ENCODE measurements around the gene HADHA. TPM values are rescaled to one million over a fixed set of nuclear protein-coding genes. Genes with fewer than 3 reads are reported as not detected.

The HADHA gene
- total RNA-seq, 1 experiment from 2014 or later, result 218 TPM

DNA sequence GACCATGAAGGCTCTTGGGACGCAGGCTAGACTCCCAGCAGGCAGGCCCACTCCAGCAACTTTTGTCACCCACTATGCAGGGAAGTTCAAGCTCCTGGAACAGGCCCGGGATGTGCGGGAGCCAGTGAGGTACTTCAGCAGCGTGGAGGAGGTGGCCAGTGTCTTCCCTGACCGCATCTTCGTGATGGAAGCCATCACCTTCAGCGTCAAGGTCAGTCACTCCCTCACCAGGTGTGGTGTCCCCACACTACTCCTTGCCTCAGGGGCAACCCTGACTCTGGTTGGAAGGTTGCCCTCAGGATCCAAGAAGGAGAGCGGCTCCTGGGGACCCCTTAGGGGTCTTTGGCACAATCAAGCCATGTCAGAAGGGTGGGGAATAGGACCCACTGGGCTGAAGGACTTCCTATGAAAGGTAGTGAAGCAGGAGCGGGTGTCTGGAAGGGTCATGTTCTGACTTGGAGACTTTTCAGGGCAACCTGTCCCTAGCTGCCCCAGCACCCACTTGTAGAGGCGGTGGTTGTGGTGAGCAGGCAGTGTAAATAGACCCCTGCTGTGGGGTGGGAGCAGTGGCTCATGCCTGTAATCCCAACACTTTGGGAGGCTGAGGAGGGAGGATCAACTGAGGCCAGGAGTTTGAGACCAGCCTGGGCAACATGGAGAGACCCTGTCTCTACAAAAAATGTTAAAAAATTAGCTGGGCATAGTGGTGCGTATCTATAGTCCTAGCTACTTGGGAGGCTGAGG, 61.4 kb downstream of the HADHA start:
- no peak for DNase-seq (ENCODE audit: low read depth)
- in situ Hi-C loops (cut with HindIII; ENCODE audit: low pct_unique_long_range_greater_than_20kb, low sequenced_read_pairs), result no loop called here

- in situ Hi-C loops (cut with HindIII; ENCODE audit: low pct_unique_long_range_greater_than_20kb, low sequenced_read_pairs), result no loop called here
- no peak for DNase-seq (ENCODE audit: low read depth)
Measured at GRCh38 chr2:26182441-26182840, 62.0 kb downstream of the HADHA start.

DNA sequence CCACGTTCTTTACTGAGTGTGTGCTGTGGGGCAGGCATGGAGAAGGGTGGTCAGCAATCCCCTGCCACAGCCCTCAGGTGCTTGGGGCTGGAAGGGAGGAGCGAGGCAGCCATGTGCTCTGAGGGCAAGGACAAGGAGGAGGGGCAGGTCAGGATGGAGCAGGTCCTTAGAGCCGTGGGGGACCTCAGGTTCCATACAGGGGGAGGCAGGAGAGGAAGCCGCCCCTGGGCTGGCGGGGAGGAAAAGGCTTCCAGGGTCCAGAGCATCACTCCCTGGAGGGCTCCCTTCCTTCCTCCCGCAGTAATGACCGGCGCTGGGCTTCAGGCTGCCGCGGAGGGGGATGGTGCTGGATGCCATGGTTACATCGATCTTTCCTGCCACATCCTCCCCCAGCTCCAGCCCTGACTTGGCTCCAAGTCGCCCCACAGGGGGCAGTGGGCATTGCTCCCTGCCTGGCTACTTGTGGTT, 65.0 kb downstream of the HADHA start:
- no peak for DNase-seq (ENCODE audit: low read depth)
- in situ Hi-C loops (cut with HindIII; ENCODE audit: low pct_unique_long_range_greater_than_20kb, low sequenced_read_pairs), result no loop called here

DNA sequence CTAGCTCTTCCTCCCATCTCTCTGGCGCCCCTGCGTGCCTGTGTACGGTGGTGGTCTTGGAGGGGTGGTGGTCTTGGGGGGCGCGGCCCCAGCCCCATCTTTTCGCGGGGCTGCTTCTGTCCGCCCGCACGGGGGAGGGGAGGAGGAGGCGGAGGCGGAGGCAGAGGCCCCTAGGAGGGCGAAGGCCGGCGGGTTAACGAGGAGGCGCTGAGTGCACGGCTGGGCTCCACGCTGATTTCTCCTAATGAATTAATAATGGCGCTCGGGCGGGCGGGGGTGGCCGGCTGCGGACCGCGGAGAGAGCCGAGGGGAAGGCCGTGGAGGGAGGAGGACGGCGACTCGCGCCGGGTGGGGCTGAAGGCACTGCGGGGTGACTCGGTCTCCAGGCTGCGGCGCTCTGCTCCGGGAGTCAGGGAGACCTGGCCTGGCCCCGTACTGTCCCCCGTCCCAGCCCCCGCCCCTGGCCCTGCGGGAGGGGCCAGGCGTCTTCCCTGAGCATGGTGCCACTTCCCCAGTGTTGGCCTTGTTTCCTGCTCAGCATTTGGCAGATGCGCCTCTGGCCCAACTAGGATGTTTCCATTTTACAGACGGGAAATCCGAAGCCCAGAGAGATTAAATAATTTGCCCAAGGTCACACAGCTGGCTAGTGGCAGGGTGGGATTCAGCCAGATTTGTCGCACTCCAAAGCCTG, 65.5 kb downstream of the HADHA start:
- DNase-seq (ENCODE audit: low read depth), result peak; percentile 54
- in situ Hi-C loops (cut with HindIII; ENCODE audit: low pct_unique_long_range_greater_than_20kb, low sequenced_read_pairs), result no loop called here

GRCh38 chr2:26178246-26178645, 66.2 kb downstream of the HADHA start:
- no peak for DNase-seq (ENCODE audit: low read depth)
- in situ Hi-C loops (cut with HindIII; ENCODE audit: low pct_unique_long_range_greater_than_20kb, low sequenced_read_pairs), result no loop called here

DNA sequence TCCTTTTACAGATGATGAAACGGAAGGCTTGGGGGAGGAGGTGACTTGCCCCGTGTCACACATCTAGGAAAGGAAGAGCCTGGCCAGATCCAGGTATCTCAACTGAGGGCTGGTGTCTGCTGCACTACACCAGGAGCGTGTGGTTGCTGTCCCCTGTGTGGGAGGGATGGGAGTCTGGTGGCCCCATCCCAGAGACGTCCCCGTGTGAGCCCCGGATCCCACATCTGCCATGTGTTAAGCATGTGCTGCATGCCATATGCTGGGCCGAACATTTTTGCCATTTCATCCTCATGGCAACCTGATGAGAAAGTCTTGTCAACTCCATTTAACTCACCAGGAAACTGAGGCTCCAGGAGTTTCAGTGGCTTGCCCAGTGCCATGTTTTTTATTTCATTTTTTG, 67.3 kb downstream of the HADHA start:
- in situ Hi-C loops (cut with HindIII; ENCODE audit: low pct_unique_long_range_greater_than_20kb, low sequenced_read_pairs), result no loop called here
- DNase-seq (ENCODE audit: low read depth), result no peak

- in situ Hi-C loops (cut with HindIII; ENCODE audit: low pct_unique_long_range_greater_than_20kb, low sequenced_read_pairs), result no loop called here
- no peak for DNase-seq (ENCODE audit: low read depth)
Measured at GRCh38 chr2:26176279-26176615, 68.2 kb downstream of the HADHA start.

- DNase-seq (ENCODE audit: low read depth), result no peak
- in situ Hi-C loops (cut with HindIII; ENCODE audit: low pct_unique_long_range_greater_than_20kb, low sequenced_read_pairs), result no loop called here
Measured at GRCh38 chr2:26175466-26176278, 68.8 kb downstream of the HADHA start.

DNA sequence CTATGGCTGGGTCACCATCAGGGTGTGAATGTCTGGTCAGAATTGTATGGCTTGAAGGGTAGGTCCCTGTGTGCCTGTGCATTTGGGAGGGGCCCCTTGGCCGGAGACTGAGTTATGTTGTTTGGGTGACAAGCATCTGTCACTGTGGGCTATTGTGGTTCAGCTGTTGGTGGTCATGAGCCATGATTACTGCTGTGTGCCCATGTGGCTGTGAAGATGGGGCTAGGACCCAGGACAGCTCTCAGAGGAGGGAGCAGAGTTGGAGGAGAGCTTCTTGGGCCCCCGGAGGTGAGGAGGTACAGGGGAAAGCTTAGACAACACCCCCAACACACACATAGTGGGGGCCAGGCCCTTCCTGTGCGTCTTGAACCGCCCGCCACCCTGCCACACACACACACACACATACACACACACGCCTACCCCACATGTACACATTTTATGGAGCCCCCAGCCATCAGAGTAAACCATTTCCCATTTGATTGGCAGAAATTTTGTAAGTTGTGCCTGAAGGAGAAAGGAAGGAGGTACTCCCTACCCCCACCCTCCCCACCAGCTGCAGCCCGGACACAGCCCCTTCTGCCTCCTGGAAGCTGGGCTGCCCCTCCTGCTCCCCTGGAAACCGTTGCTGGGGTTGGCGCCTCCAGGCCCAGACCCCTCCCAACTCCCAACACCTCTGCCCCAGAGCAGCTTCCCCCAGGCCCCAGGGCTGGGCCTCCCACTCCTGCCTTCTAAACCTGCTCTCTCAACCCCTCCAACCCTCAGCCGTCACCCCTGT, 69.6 kb downstream of the HADHA start:
- DNase-seq (ENCODE audit: low read depth), result no peak

DNA sequence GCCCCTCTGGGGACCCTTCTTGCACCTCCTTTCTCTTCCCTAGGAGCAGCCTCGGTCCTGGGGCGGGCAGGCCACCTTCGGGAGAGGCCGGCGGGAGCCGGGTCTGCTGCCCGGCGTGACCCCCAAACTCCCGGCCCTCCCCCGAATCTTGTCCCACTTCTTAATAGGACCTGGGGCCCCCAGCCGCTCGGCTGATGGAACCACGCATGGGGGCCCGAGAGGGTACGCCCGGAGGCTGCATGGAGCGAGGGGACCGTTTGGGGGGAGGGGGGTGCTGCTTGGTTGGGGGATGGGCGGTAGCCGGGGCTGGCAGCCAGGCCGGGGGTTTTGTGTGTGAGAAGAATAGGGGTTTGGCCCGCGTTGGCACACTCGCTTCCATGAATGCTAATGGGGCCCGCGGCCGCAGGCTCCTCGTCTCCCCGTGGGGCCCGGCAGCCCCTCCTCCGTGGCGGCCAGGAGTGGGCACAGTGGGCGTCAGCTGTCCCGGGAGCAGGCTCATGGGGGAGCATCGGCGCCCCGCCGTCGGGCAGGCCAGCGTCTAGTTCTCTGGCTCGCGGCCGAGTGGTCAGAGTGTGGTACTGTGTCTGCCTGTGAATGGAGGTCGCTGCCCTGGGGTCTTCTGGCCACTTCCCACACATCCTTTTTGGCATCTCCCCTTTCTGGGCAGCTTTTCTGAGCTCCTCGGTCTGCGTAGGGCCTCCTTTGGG, 70.5 kb downstream of the HADHA start:
- no peak for DNase-seq (ENCODE audit: low read depth)
- in situ Hi-C loops (cut with HindIII; ENCODE audit: low pct_unique_long_range_greater_than_20kb, low sequenced_read_pairs), result no loop called here

More for the DNA sequence above, 69.6 kb downstream of the HADHA start:
- in situ Hi-C loops (cut with HindIII; ENCODE audit: low pct_unique_long_range_greater_than_20kb, low sequenced_read_pairs), result no loop called here

- in situ Hi-C loops (cut with HindIII; ENCODE audit: low pct_unique_long_range_greater_than_20kb, low sequenced_read_pairs), result no loop called here
- no peak for DNase-seq (ENCODE audit: low read depth)
Measured at GRCh38 chr2:26172871-26173775, 71.3 kb downstream of the HADHA start, which contains the start of gene GAREM2. Gene GAREM2, plus strand, starts transcription at chr2:26173088. Its CDS starts 133 bp downstream, at chr2:26173221.

- in situ Hi-C loops (cut with HindIII; ENCODE audit: low pct_unique_long_range_greater_than_20kb, low sequenced_read_pairs), result no loop called here
Measured at GRCh38 chr2:26172189-26172870, 72.1 kb downstream of the HADHA start.

DNA sequence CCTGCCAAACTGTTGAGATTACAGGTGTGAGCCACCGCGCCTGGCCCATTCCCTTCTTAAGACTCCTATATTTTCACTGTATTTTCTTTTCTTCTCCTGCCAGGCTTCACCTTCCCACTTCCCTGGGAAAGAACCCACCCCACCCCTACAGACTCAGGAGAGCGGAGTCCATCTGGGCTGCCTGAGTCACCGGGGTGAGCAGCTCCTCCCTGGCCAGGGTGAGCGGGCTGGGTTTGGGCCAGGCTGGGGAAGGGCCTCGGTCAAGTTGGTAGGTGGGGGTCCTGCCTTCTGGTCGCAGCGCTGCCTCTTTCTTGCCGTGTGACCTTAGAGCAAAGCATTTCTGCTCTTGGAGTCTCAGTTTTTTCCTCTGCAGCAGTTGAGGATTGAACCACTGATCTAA, 73.6 kb downstream of the HADHA start:
- in situ Hi-C loops (cut with HindIII; ENCODE audit: low pct_unique_long_range_greater_than_20kb, low sequenced_read_pairs), result no loop called here
- DNase-seq (ENCODE audit: low read depth), result no peak

More at GRCh38 chr2:26172189-26172870, 72.1 kb downstream of the HADHA start:
- no peak for DNase-seq (ENCODE audit: low read depth)

DNA sequence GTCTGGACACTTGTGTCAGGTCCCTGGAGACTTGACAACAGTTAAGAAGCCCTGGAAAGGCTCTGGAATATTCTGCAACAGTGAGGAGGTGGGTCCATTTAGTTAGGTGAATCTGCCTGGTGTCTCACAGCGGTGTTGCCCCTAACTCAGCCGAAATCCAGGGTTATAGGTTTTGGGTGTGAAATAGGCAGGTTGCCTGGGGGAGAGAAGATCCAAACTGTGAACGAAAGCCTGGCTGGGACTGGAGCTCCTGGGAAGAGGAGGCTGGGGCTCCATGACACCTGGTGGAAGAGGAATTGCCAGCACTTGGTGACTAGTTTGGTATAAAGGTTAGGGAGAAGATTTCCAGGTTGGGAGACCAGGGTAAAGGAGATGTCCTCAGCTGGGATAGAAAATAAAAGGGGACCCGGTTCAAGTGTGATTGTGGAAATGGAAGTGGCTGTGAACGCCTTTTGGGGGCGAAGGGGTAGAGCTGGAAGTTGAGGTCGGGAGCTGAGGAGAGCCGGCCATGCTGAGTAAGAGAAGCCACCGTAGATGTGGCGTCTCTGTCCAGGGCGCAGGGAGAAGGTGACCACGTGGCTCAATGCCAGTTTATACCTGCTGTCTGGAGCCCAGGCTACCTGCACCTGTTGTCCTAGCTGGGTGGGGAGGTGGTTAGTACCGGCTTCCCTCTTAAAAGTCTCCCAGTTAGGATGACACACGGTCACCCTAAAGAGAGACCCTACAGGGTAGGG, 74.6 kb downstream of the HADHA start:
- no peak for DNase-seq (ENCODE audit: low read depth)
- in situ Hi-C loops (cut with HindIII; ENCODE audit: low pct_unique_long_range_greater_than_20kb, low sequenced_read_pairs), result no loop called here

GRCh38 chr2:26169226-26169625, 75.2 kb downstream of the HADHA start:
- in situ Hi-C loops (cut with HindIII; ENCODE audit: low pct_unique_long_range_greater_than_20kb, low sequenced_read_pairs), result no loop called here
- DNase-seq (ENCODE audit: low read depth), result no peak

DNA sequence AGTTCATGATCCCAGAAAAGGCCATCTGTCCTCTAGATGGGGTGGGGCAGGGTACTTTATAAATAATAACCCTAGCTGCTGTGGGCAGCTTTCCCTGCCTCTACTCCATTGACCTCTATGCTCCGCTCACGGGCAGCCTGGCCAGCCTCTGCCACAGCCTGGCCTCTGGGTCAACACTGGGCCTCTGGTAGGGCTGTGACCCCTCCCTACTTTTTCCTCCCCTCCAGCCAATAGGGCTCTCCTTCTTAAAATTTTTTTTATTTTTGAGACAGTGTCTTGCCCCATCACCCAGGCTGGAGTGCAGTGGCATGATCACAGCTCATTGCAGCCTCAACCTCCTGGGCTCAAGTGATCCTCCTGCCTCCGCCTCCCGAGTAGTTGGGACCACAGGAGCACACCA, 75.6 kb downstream of the HADHA start:
- in situ Hi-C loops (cut with HindIII; ENCODE audit: low pct_unique_long_range_greater_than_20kb, low sequenced_read_pairs), result no loop called here
- no peak for DNase-seq (ENCODE audit: low read depth)

Measured in Caki2 (cell line).